Psoas muscle (tissue), 8 donors: ENCODE measurements around the gene SLC39A11. TPM values are rescaled to one million over a fixed set of nuclear protein-coding genes. Genes with fewer than 3 reads are reported as not detected.

Experiments
- ATAC-seq, 4 donors: fragments of 200-7000 bp; cut with Tn5 transposase; one replicate each; pipeline ENCODE4 v1.9.1; 2020; ENCODE audit warnings: moderate library complexity in 3 of 4, mild to moderate bottlenecking in 2 of 4
- DNase-seq, 2 donors: peaks; one replicate each; pipeline ENCODE4 v3.0.0-alpha.2; 2020
- H3K27ac ChIP-seq: fragments of 200-600 bp; one replicate; pipeline ENCODE4 v1.8.0; 2022
- H3K27me3 ChIP-seq, 3 donors: fragments of 200-600 bp in 1 of 3; one replicate each; pipeline versions ENCODE4 v1.6.1 to v1.8.0; 2013 to 2022; ENCODE audit warnings: low read length in 2 of 3, mild to moderate bottlenecking in 2 of 3, moderate library complexity in 1 of 3; ENCODE audit not compliant: insufficient read depth in 3 of 3
- H3K36me3 ChIP-seq, 2 donors: fragments of 200-600 bp in 1 of 2; one replicate each; pipeline versions ENCODE4 v1.6.1 to v1.8.0; 2013 to 2022; ENCODE audit warnings: low read depth in 1 of 2, mild to moderate bottlenecking in 1 of 2, moderate library complexity in 1 of 2; ENCODE audit not compliant: insufficient read depth in 1 of 2
- H3K4me1 ChIP-seq: fragments of 200-600 bp; one replicate; pipeline ENCODE4 v1.8.0; 2022
- H3K4me3 ChIP-seq: fragments of 200-600 bp; one replicate; pipeline ENCODE4 v1.8.0; 2022; ENCODE audit warnings: mild to moderate bottlenecking
- H3K9me3 ChIP-seq: fragments of 200-600 bp; one replicate; pipeline ENCODE4 v1.8.0; 2022
- CTCF ChIP-seq: fragments of 200-600 bp; IDR thresholded peaks from one replicate; pipeline ENCODE4 v1.8.0; 2022; ENCODE audit warnings: antibody characterized with exemption
- WGBS, 3 donors: extraction: QIAGEN DNeasy Blood & Tissue Kit; methylation state at CpG; one replicate each; pipeline versions ENCODE4 v1.1.6 to v1.1.7; 2013; 5-methylcytosine and 5-hydroxymethylcytosine counted together
- intact Hi-C, 2 donors: fragments of 100-400 bp; cut with DNase I; formaldehyde crosslinking; loops; one replicate each; pipeline versions ENCODE4 v1.11.0 to v1.14.2; 2022
- polyA plus RNA-seq, 3 donors: library from polyadenylated mRNA; stranded (reverse); fragments of 200-250 nt; gene quantifications; one replicate each; pipeline ENCODE4 v1.2.3, GENCODE V29; 2013
- total RNA-seq, 4 donors: library from RNA; stranded (reverse); fragmentation: NEBNext Ultra II Directional in 2 of 4; extraction: Animal tissue kit (Norgen Biotek cat#: 25700) in 2 of 4; gene quantifications; one replicate each; pipeline versions ENCODE4 v1.2.1 to v1.2.4, GENCODE V29; 2021 to 2023
- donor health status: healthy with polysubstance abuse.
- donor health status: DM: no; HTN: no; CAD: no; lungs with moderate emphysema.
- donor health status: Bipolar disorder and iron deficiency.
- donor health status: healthy.
- donor health status: DM: yes; HTN: yes; CAD: no.
- donor health status: DM: no; HTN: no; CAD: no.
- donor health status: DM: no; HTN: no; CAD: no.
- donor health status: DM: yes; HTN: yes; CAD: no.

SLC39A11 gene
- total and polyA plus RNA-seq, 7 donors = 1.6 to 9.7 (median 7.9) TPM

DNA sequence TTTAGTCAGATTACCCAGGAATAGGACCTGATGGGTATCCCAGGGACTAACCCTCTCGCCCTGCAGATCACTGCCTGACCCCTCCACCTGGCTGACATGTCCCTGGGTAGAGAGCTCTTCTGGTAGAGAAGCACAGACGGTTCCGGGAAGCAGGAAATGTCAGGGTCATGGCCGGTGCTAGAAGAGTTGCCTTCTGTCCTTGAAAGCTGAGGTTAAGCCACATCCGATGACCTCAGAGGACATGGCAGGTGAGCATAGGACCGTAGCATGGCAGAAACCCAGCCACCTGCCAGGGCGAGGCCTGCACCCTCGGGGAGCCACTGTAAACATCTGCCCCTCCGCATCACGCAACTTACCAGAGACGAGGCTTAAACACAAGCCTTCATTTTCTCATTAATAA, 488.0 kb downstream of the SLC39A11 start:
- Histone ChIP-seq H3K27me3 (peaks cover 0 to 18% (median 0%) of the 10 kb centered on the region in 3 donors), H3K4me1 (no peaks in the 10 kb centered on the region), H3K4me3 (no peak overlapping the region), H3K36me3 (no peaks in the 10 kb centered on the region), H3K9me3 (no peaks in the 10 kb centered on the region), H3K27ac (no peak overlapping the region)
- TF ChIP-seq CTCF = no peak
- ATAC-seq = no peak
- DNase-seq = no peak
- intact Hi-C loops = no loop called here
- WGBS, 3 donors = 58 to 61% (median 60%) methylated on average over 11 of the region's 11 CpGs

- H3K4me3 ChIP-seq = no peak overlapping the region
- H3K36me3 ChIP-seq = no peaks in the 10 kb centered on the region
- ATAC-seq = no peak
- intact Hi-C loops = no loop called here
- H3K9me3 ChIP-seq = no peaks in the 10 kb centered on the region
- 80 to 88% (median 84%) methylated on average over 7 of the region's 7 CpGs for WGBS, 3 donors
- H3K27me3 ChIP-seq = peaks cover 0 to 23% (median 0%) of the 10 kb centered on the region in 3 donors
- no peaks in the 10 kb centered on the region for H3K4me1 ChIP-seq
- H3K27ac ChIP-seq = no peak overlapping the region
- no peak for TF ChIP-seq CTCF
- DNase-seq = no peak
These were observed 488.9 kb downstream of the SLC39A11 start for GRCh38 chr17:72603420-72604242.

GRCh38 chr17:72602517-72603419, 489.7 kb downstream of the SLC39A11 start:
- peaks cover 0 to 31% (median 0%) of the 10 kb centered on the region in 3 donors for H3K27me3 ChIP-seq
- no peak overlapping the region for H3K4me3 ChIP-seq
- ATAC-seq (no peak), DNase-seq (no peak)
- 52 to 60% (median 52%) methylated on average over 12 of the region's 12 CpGs for WGBS, 3 donors
- H3K9me3 ChIP-seq = no peaks in the 10 kb centered on the region
- no peaks in the 10 kb centered on the region for H3K36me3 ChIP-seq
- intact Hi-C loops = no loop called here
- no peak overlapping the region for H3K27ac ChIP-seq
- H3K4me1 ChIP-seq = no peaks in the 10 kb centered on the region
- TF ChIP-seq CTCF = no peak

DNA sequence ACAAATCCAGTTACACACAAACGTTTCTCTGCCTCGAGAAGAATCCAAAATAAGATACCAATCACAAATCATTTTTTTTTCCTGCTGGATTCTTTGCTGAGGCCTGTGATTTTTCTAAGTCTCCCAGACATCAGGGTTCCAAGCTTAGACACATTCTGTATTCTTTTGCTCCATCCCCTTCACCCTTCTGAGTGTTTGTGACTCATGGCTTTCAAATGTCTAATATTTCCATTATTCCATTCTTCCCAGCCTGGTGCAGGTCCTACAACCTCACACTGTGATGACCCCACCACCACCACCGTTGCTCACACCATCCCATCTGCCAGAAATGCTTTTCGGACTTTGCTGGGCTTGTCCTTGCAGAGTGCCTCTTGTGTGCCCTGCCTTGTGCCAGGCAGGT, 491.6 kb downstream of the SLC39A11 start:
- peaks cover 0 to 33% (median 0%) of the 10 kb centered on the region in 3 donors for H3K27me3 ChIP-seq
- 81 to 90% (median 86%) methylated on average over 4 of the region's 4 CpGs for WGBS, 3 donors
- ATAC-seq = no peak
- DNase-seq = no peak
- no peak overlapping the region for H3K4me3 ChIP-seq
- no peak overlapping the region for H3K27ac ChIP-seq
- intact Hi-C loops = no loop called here
- no peaks in the 10 kb centered on the region for H3K9me3 ChIP-seq
- no peaks in the 10 kb centered on the region for H3K4me1 ChIP-seq
- no peaks in the 10 kb centered on the region for H3K36me3 ChIP-seq
- TF ChIP-seq CTCF = no peak
